ENCODE measurements around the gene ACP5. TPM values are rescaled to one million over a fixed set of nuclear protein-coding genes. Genes with fewer than 3 reads are reported as not detected.

ACP5 gene
- total RNA-seq, 1 experiment from 2014 or later: not detected

- BruUV-seq (replicated peaks): no TSS peak
- H2AFZ ChIP-seq (ENCODE audit: low read length): no peak overlapping the region
- no peak overlapping the region for H3K4me3 ChIP-seq (ENCODE audit: low read length)
- H3K79me2 ChIP-seq (ENCODE audit: low read length): no peaks in the 10 kb centered on the region
- peaks cover 5% of the 10 kb centered on the region; the same call in 1 of the 2 replicates for H3K4me1 ChIP-seq (ENCODE audit: insufficient read depth, low read length)
- ChIA-PET CTCF (interaction anchor here (0.6 kb wide), 1 partner anchor 17 kb away, joined by 6 read pairs; no protein-coding TSS in a partner anchor), POLR2A (ENCODE audit: unreplicated experiment) (no interaction called here)
- H3K27me3 ChIP-seq (ENCODE audit: low read length): no peaks in the 10 kb centered on the region
- no peaks in the 10 kb centered on the region for H3K9me2 ChIP-seq (replicated peaks; ENCODE audit: low read length)
- H3K4me2 ChIP-seq (ENCODE audit: low read length): no peak overlapping the region
- no peak for DNase-seq
- intact Hi-C loops (cut with micrococcal nuclease): no loop called here
- H3K36me3 ChIP-seq (ENCODE audit: low read depth, low read length): no peaks in the 10 kb centered on the region
- H4K20me1 ChIP-seq (ENCODE audit: low read length): no peaks in the 10 kb centered on the region
- no peak for ATAC-seq
- no peaks in the 10 kb centered on the region for H3F3A ChIP-seq (ENCODE audit: low read length, unreplicated experiment)
- H3K9me3 ChIP-seq (ENCODE audit: low read length): no peaks in the 10 kb centered on the region
- no peak for TF ChIP-seq EZH2 (IDR thresholded peaks at IDR 0.05; ENCODE audit: low read length, unreplicated experiment)
- TF ChIP-seq CTCF (conservative IDR thresholded peaks at IDR 0.05; ENCODE audit: low read depth, low read length): no peak
- TF ChIP-seq EZH2phosphoT487 (IDR thresholded peaks at IDR 0.05; ENCODE audit: borderline replicate concordance, low read length): no peak
- no peak overlapping the region for H3K9ac ChIP-seq (ENCODE audit: low read length)
- H3K27ac ChIP-seq (ENCODE audit: low read length): no peak overlapping the region
Measured at GRCh38 chr19:11541238-11541637, 36.2 kb downstream of the ACP5 start.

GRCh38 chr19:11540645-11541044, 36.8 kb downstream of the ACP5 start:
- intact Hi-C loops (cut with micrococcal nuclease): no loop called here
- Histone ChIP-seq H3K4me3 (ENCODE audit: low read length) (no peak overlapping the region), H3K36me3 (ENCODE audit: low read depth, low read length) (no peaks in the 10 kb centered on the region), H3K9me3 (ENCODE audit: low read length) (no peaks in the 10 kb centered on the region), H3K9ac (ENCODE audit: low read length) (no peak overlapping the region), H2AFZ (ENCODE audit: low read length) (no peak overlapping the region), H4K20me1 (ENCODE audit: low read length) (no peaks in the 10 kb centered on the region), H3K79me2 (ENCODE audit: low read length) (no peaks in the 10 kb centered on the region), H3K27ac (ENCODE audit: low read length) (no peak overlapping the region), H3K9me2 (replicated peaks; ENCODE audit: low read length) (no peaks in the 10 kb centered on the region), H3K4me2 (ENCODE audit: low read length) (no peak overlapping the region), H3K4me1 (ENCODE audit: insufficient read depth, low read length) (peaks cover 3% of the 10 kb centered on the region), H3K27me3 (ENCODE audit: low read length) (no peaks in the 10 kb centered on the region), H3F3A (ENCODE audit: low read length, unreplicated experiment) (no peaks in the 10 kb centered on the region)
- DNase-seq (no peak), ATAC-seq (no peak)
- BruUV-seq (replicated peaks): no TSS peak
- CTCF ChIA-PET: interaction anchor here (0.6 kb wide), 1 partner anchor 256 kb away, joined by 3 read pairs; no protein-coding TSS in a partner anchor
- POLR2A ChIA-PET (ENCODE audit: unreplicated experiment): no interaction called here
- TF ChIP-seq EZH2phosphoT487 (IDR thresholded peaks at IDR 0.05; ENCODE audit: borderline replicate concordance, low read length) (no peak), CTCF (conservative IDR thresholded peaks at IDR 0.05; ENCODE audit: low read depth, low read length) (no peak), EZH2 (IDR thresholded peaks at IDR 0.05; ENCODE audit: low read length, unreplicated experiment) (no peak)

GRCh38 chr19:11539495-11540365, 37.7 kb downstream of the ACP5 start:
- H4K20me1 ChIP-seq (ENCODE audit: low read length): no peaks in the 10 kb centered on the region
- intact Hi-C loops (cut with micrococcal nuclease): loop anchor here (5.0 kb wide), 1 partner anchor 48 kb away; no protein-coding TSS in a partner anchor
- TF ChIP-seq CTCF (conservative IDR thresholded peaks at IDR 0.05; ENCODE audit: low read depth, low read length): no peak
- no peak for TF ChIP-seq EZH2 (IDR thresholded peaks at IDR 0.05; ENCODE audit: low read length, unreplicated experiment)
- TF ChIP-seq EZH2phosphoT487 (IDR thresholded peaks at IDR 0.05; ENCODE audit: borderline replicate concordance, low read length): no peak
- no peaks in the 10 kb centered on the region for H3K9me3 ChIP-seq (ENCODE audit: low read length)
- CTCF ChIA-PET: interaction anchor here (0.6 kb wide), 1 partner anchor 255 kb away, joined by 3 read pairs; no protein-coding TSS in a partner anchor
- no peaks in the 10 kb centered on the region for H3K9me2 ChIP-seq (replicated peaks; ENCODE audit: low read length)
- peaks cover 5% of the 10 kb centered on the region for H3K4me1 ChIP-seq (ENCODE audit: insufficient read depth, low read length)
- H3K4me2 ChIP-seq (ENCODE audit: low read length): no peak overlapping the region
- no peak overlapping the region for H3K27ac ChIP-seq (ENCODE audit: low read length)
- no peaks in the 10 kb centered on the region for H3K36me3 ChIP-seq (ENCODE audit: low read depth, low read length)
- no peaks in the 10 kb centered on the region for H3K27me3 ChIP-seq (ENCODE audit: low read length)
- no peaks in the 10 kb centered on the region for H3K79me2 ChIP-seq (ENCODE audit: low read length)
- H3K4me3 ChIP-seq (ENCODE audit: low read length): no peak overlapping the region
- no TSS peak for BruUV-seq (replicated peaks)
- POLR2A ChIA-PET (ENCODE audit: unreplicated experiment): interaction anchor here (0.5 kb wide), 1 partner anchor 51 kb away, joined by 5 read pairs; no protein-coding TSS in a partner anchor
- no peak overlapping the region for H3K9ac ChIP-seq (ENCODE audit: low read length)
- DNase-seq (no peak), ATAC-seq (no peak)
- no peaks in the 10 kb centered on the region for H3F3A ChIP-seq (ENCODE audit: low read length, unreplicated experiment)
- H2AFZ ChIP-seq (ENCODE audit: low read length): no peak overlapping the region

All from PC-3 (cell line).